Hepatocyte (in vitro differentiated cells): ENCODE data around the gene SNTB2.
A peak's percentile ranks its signal among the peaks of the same experiment; 100 is the strongest.

Experiments used
- CTCF ChIP-seq: fragments of 200-600 bp; sonication (generic); IDR thresholded peaks from 2 replicates; pipeline ENCODE4 v1.5.1; 2016; ENCODE audit warnings: antibody characterized with exemption, mild to moderate bottlenecking; ENCODE audit not compliant: poor library complexity
- EZH2 ChIP-seq: fragments of 200-600 bp; sonication (generic); IDR thresholded peaks from 2 replicates; pipeline ENCODE4 v1.6.1; 2016; ENCODE audit warnings: antibody characterized with exemption, mild to moderate bottlenecking, borderline replicate concordance

- TF ChIP-seq CTCF (peak; percentile 92), EZH2 (no peak)
These were observed 36.7 kb upstream of the SNTB2 start for GRCh38 chr16:69150146-69150865.
